HG03039 (cell line): ENCODE measurements around the gene ANKRD50.
A peak's percentile ranks its signal among the peaks of the same experiment; 100 is the strongest.

Experiments
- ATAC-seq: cut with Tn5 transposase; IDR thresholded peaks from one replicate; pipeline ENCODE4 v1.9.1; 2021; ENCODE audit warnings: mild to moderate bottlenecking, moderate library complexity; ENCODE audit not compliant: unreplicated experiment

ANKRD50 gene

GRCh38 chr4:124710911-124711310 is 1.6 kb downstream of the ANKRD50 start:
- ATAC-seq, result no peak

GRCh38 chr4:124710015-124710741 is 2.4 kb downstream of the ANKRD50 start:
- no peak for ATAC-seq

- no peak for ATAC-seq
Measured at GRCh38 chr4:124708517-124709300, 3.8 kb downstream of the ANKRD50 start.

DNA sequence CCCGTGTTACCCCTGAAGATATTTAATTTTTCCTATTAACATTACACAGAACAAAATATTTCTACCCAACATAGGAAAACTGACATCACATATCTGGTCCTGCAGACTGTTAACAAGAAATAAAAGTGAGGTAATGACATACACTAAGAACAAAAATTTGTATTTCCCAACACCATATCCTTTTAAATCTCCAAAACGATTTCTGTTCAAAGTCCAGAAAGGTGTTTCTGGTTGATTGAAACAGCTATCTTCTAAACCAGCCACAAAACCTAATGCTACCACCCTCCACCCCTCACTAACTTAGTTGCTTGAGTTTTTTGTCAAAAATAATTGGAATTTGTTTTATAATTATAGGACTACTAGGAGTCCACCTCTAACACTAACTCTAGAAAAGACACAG is 7.1 kb downstream of the ANKRD50 start:
- ATAC-seq, result no peak

DNA sequence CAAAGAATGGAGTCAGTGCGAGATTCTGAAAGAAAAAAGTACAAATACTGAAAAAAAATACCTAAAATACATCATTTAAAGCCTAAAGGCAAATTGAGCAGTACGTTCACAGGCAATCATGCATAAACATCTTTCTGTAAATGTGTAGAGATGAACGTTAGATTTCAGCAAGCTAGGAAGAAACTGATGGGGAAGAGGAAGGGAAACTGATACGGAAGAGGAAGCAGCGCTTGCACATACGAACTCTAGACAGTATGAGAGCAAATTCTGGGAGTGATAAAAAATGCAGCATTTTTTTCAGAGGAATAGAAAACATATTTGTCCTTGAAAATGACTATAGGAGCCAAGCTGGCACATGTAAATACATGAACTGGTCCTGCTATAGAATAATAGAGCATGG is 9.4 kb downstream of the ANKRD50 start:
- no peak for ATAC-seq

DNA sequence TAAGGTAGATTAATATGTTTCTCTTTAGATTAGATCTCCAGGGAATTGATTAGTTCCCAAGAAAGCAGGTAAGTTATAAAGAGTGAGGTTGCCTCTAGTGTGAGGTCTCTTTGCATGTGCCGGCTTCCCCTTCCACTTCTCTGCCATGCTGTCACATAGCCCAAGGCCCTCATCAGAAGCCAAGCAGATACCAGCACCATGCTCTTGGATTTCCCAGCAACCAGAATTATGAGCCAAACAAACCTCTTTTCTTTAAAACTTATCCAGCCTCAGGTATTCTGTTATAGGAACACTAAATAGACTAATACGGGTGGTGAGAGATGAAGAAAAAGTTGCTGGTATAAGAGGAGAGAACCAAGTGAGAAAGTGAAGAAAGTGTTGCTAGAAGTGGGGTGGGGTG is 15.1 kb downstream of the ANKRD50 start:
- ATAC-seq, result no peak

DNA sequence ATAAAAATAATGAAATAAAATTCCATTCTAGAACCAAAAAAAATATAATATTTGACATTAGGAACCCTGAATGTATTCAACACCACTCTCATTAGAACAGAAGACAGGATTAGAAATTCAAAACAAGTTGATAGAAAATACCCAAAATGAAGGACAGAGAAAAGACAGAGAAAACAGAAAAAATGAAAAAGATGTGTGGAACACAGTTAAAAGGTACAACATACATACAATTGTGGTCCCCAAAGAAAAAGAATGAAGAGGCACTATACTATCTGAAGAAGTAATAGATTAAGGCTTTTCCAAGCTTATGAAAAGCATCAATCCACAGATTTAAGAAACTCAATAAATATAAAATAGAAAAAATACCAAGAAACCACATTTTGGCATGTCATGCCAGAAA is 16.4 kb downstream of the ANKRD50 start:
- no peak for ATAC-seq

- no peak for ATAC-seq
Measured at GRCh38 chr4:124694946-124695598, 17.5 kb downstream of the ANKRD50 start.

DNA sequence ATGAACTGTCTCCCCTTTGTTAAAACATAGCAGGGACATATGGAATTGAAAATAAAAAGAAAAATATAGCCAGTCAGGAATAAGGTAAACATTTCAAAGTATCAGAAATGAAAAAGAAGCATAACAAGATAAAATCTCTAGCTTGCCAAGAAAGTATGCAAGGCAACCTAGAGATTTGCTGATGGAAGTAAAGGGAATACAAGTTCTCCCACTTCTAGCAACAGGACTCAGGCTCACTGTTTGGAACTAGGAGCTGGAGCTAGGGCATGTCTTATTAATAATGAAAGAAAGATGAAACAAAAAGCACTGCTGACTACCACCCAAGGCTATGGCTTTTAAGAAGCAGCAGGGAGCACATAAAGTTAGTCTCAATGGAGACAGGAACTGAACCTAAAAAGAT is 18.2 kb downstream of the ANKRD50 start:
- no peak for ATAC-seq

- ATAC-seq, result no peak
Measured at GRCh38 chr4:124691801-124692200, 20.7 kb downstream of the ANKRD50 start.

- no peak for ATAC-seq
Measured at GRCh38 chr4:124686279-124686678, 26.3 kb downstream of the ANKRD50 start.

- ATAC-seq, result no peak
Measured at GRCh38 chr4:124685851-124686250, 26.7 kb downstream of the ANKRD50 start.

GRCh38 chr4:124684301-124684700 is 28.2 kb downstream of the ANKRD50 start:
- ATAC-seq, result no peak

DNA sequence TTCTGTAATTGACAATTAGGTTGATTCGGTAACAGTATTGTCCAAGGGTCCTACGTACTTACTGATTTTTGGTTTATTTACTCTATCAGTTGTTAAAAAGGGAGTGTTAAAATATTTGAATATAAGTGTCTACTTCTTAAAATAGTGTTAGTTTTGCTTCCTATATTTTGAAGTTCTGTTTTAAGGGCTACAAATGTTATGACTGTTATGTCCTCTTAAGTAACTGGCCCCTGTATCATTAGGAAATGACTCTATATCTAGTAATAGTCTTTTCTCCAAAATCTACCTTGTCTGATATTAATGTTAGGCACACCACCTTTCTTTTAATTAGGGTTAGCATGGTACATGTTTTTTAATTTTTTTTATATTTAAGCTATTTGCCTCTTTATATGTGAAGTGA is 30.1 kb downstream of the ANKRD50 start:
- ATAC-seq, result no peak

GRCh38 chr4:124666496-124666895 is 46.0 kb downstream of the ANKRD50 start:
- no peak for ATAC-seq

DNA sequence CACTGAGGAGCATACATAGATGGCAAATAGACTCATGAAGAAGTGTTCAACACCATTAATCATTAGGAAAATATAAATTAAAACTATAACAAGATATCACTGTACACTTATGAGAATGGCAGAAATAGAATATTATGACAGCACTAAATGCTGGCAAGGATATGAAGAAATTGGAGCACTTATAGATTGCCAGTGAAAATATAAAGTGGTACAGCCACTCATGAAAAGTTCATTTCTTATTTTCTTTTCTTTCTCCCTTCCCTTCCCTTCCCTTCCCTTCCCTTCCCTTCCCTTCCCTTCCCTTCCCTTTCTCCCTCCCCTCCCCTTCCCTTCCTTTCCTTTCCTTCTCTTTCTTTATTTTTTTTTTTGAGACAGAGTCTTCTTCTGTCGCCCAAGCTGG is 53.7 kb downstream of the ANKRD50 start:
- no peak for ATAC-seq

DNA sequence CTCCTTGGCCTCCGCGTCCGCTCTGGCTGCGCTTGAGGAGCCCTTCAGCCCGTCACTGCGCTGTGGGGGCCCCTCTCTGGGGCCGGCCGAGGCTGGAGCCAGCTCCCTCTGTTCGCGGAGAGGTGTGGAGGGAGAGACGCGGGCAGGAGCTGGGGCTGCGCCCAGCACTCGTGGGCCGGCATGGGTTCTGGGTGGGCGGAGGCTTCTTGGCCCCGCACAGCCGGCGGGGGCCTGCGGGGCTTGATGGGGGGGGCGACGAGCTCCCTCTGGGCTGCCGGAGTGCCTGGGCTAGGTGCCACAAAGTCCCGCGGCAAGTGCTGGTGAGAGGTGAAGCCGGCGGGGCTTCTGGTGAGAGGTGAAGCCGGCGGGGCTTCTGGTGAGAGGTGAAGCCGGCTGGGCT is 61.9 kb downstream of the ANKRD50 start:
- no peak for ATAC-seq

GRCh38 chr4:124647599-124647998 is 64.9 kb downstream of the ANKRD50 start:
- ATAC-seq, result no peak

- ATAC-seq, result no peak
Measured at GRCh38 chr4:124644621-124645020, 67.9 kb downstream of the ANKRD50 start.

DNA sequence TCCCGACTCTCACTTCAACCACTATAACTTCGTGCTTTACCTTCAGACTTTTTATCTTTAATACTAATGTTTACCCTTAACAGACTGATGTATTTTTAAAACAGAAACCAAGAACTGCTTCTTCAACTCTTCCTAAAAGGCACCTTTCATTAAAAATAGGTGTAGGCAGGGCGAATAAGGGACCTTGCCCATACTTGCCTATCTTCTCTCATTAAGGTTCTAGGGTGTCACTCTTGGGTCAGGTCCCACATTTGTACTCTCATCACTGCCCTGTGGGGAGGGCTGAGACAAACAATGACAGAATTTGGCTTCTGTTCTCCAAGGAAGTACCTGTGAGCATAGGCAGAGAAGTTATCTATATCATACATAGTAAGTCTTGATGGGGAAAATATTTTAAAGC is 69.7 kb downstream of the ANKRD50 start:
- no peak for ATAC-seq

- peak; percentile 53 for ATAC-seq
Measured at GRCh38 chr4:124641715-124642381, 70.7 kb downstream of the ANKRD50 start.
